Breast epithelium (tissue), 4 donors: ENCODE results near the gene TBXAS1. TPM values are rescaled to one million over a fixed set of nuclear protein-coding genes. Genes with fewer than 3 reads are reported as not detected.

ENCODE experiments used
- DNase-seq, 2 donors: peaks; one replicate each; pipeline ENCODE4 v3.0.0-alpha.2; 2019; ENCODE audit warnings: low spot score in 2 of 2
- H3K27ac ChIP-seq, 2 donors: fragments of 200-600 bp; sonication (generic) in 1 of 2; one replicate each; pipeline ENCODE4 v1.5.1; 2016 to 2019; ENCODE audit warnings: mild to moderate bottlenecking in 1 of 2
- H3K27me3 ChIP-seq, 2 donors: fragments of 200-600 bp; sonication (generic) in 1 of 2; one replicate each; pipeline versions ENCODE4 v1.5.1 to v1.6.0; 2017 to 2019; ENCODE audit warnings: control low read depth in 1 of 2, mild to moderate bottlenecking in 1 of 2
- H3K36me3 ChIP-seq: fragments of 200-600 bp; one replicate; pipeline ENCODE4 v1.5.1; 2019
- H3K4me1 ChIP-seq, 2 donors: fragments of 200-600 bp; sonication (generic); one replicate each; pipeline ENCODE4 v1.5.1; 2016 to 2019; ENCODE audit warnings: control low read depth in 1 of 2
- H3K4me3 ChIP-seq, 3 donors: fragments of 200-600 bp; sonication (generic); 1 replicate in 2 of 3; 2 replicates in 1 of 3; pipeline ENCODE4 v1.5.1; 2016 to 2019; ENCODE audit warnings: mild to moderate bottlenecking in 3 of 3, moderate library complexity in 2 of 3
- H3K9me3 ChIP-seq, 2 donors: fragments of 200-600 bp; sonication (generic) in 1 of 2; one replicate each; pipeline ENCODE4 v1.5.1; 2016 to 2019; ENCODE audit warnings: control low read depth in 1 of 2
- CTCF ChIP-seq, 3 donors: fragments of 450-650 bp; IDR thresholded peaks; one replicate each; pipeline ENCODE4 v1.5.1; 2016 to 2017; ENCODE audit warnings: antibody characterized with exemption in 3 of 3, mild to moderate bottlenecking in 3 of 3, moderate library complexity in 3 of 3
- POLR2A ChIP-seq: fragments of 450-650 bp; IDR thresholded peaks from one replicate; pipeline ENCODE4 v1.6.1; 2016; ENCODE audit warnings: antibody characterized with exemption, mild to moderate bottlenecking, moderate library complexity
- POLR2AphosphoS5 ChIP-seq, 3 donors: sonication (generic); formaldehyde crosslinking; IDR thresholded peaks; one replicate each; pipeline ENCODE4 v1.6.1; 2017; ENCODE audit warnings: antibody characterized with exemption in 3 of 3
- intact Hi-C: fragments of 100-400 bp; cut with DNase I; formaldehyde crosslinking; loops from one replicate; pipeline ENCODE4 v1.15.1; 2023; ENCODE audit warnings: low total_unique reads
- total RNA-seq, 3 donors: library from RNA; depleted of rRNA; stranded (reverse); fragments of >200 nt; gene quantifications; one replicate each; pipeline ENCODE4 v1.1.0, GENCODE V29; 2016

The TBXAS1 gene
- total RNA-seq, 3 donors from 2014 or later = 17.7 to 59.8 (median 17.9) TPM

DNA sequence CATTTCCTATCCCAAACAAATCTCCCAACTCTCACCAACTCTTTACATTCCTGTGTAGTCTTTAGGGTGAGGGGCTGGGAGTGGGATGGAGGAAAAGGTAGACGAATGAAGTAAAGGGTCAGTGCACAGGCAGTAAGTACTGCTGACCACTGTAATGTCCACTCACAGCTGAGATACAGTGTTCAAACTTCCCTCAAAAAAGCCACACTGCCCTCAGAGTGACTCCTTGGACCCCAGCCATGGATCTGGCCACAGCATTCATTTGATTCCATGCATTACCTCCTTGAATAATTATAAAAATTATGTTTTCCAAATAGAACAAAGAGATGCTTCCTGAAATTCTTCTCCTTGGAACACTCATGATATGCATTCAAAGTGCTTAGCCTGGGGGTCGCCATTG, 31.5 kb upstream of the TBXAS1 start:
- no peaks in the 10 kb centered on the region for H3K36me3 ChIP-seq
- no peak for DNase-seq
- no peaks in the 10 kb centered on the region for H3K27me3 ChIP-seq
- intact Hi-C loops = no loop called here
- no peak overlapping the region for H3K4me3 ChIP-seq
- no peaks in the 10 kb centered on the region for H3K9me3 ChIP-seq
- H3K27ac ChIP-seq = no peak overlapping the region
- H3K4me1 ChIP-seq = no peaks in the 10 kb centered on the region
- no peak for TF ChIP-seq POLR2AphosphoS5 (IDR thresholded peaks at IDR 0.05)
- TF ChIP-seq CTCF (IDR thresholded peaks at IDR 0.05) = no peak
- no peak for TF ChIP-seq POLR2A

DNA sequence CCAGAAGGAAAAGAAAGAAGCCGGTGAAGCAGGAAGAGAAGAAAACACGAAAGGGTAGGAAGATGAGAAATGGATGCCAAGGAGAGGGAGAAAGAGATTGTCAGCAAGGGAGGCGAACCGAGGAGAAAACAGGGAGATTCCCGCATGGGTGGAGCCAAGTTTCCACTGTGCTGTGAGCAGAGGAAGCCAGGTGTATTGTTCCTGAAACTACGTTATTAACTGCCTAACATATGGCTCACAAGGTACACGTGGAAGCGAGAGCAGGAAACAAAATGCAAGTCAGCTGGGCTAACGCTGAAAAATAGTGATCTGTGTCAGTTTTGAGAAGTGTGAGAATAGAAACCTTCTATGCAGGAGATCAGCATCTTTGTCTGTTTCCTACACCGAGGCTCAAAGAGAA, 30.8 kb upstream of the TBXAS1 start:
- Histone ChIP-seq H3K27me3 (no peaks in the 10 kb centered on the region), H3K4me1 (no peaks in the 10 kb centered on the region), H3K36me3 (no peaks in the 10 kb centered on the region), H3K4me3 (peak overlapping the region in 1 of 3 donors; percentile 16), H3K27ac (no peak overlapping the region), H3K9me3 (no peaks in the 10 kb centered on the region)
- intact Hi-C loops = no loop called here
- DNase-seq = no peak
- TF ChIP-seq POLR2AphosphoS5 (IDR thresholded peaks at IDR 0.05) = no peak
- TF ChIP-seq POLR2A = no peak
- TF ChIP-seq CTCF (IDR thresholded peaks at IDR 0.05) = no peak

GRCh38 chr7:139798892-139799291, 30.2 kb upstream of the TBXAS1 start:
- intact Hi-C loops = no loop called here
- TF ChIP-seq POLR2A (no peak), POLR2AphosphoS5 (IDR thresholded peaks at IDR 0.05) (no peak), CTCF (IDR thresholded peaks at IDR 0.05) (no peak)
- Histone ChIP-seq H3K9me3 (peaks cover 0 to 5% of the 10 kb centered on the region in 2 donors), H3K27ac (no peak overlapping the region), H3K27me3 (no peaks in the 10 kb centered on the region), H3K36me3 (no peaks in the 10 kb centered on the region), H3K4me1 (no peaks in the 10 kb centered on the region), H3K4me3 (no peak overlapping the region)
- no peak for DNase-seq

GRCh38 chr7:139799586-139799985, 29.5 kb upstream of the TBXAS1 start:
- Histone ChIP-seq H3K9me3 (peaks cover 0 to 5% of the 10 kb centered on the region in 2 donors), H3K4me1 (no peaks in the 10 kb centered on the region), H3K27me3 (no peaks in the 10 kb centered on the region), H3K27ac (no peak overlapping the region), H3K4me3 (no peak overlapping the region), H3K36me3 (no peaks in the 10 kb centered on the region)
- DNase-seq = no peak
- no peak for TF ChIP-seq POLR2A
- no peak for TF ChIP-seq CTCF (IDR thresholded peaks at IDR 0.05)
- no peak for TF ChIP-seq POLR2AphosphoS5 (IDR thresholded peaks at IDR 0.05)
- intact Hi-C loops = no loop called here

GRCh38 chr7:139804571-139804970, 24.5 kb upstream of the TBXAS1 start:
- no peaks in the 10 kb centered on the region for H3K27me3 ChIP-seq
- H3K4me3 ChIP-seq = no peak overlapping the region
- TF ChIP-seq POLR2A = no peak
- no peak for TF ChIP-seq CTCF (IDR thresholded peaks at IDR 0.05)
- TF ChIP-seq POLR2AphosphoS5 (IDR thresholded peaks at IDR 0.05) = no peak
- H3K36me3 ChIP-seq = no peaks in the 10 kb centered on the region
- DNase-seq = no peak
- no peak overlapping the region for H3K27ac ChIP-seq
- intact Hi-C loops = no loop called here
- no peaks in the 10 kb centered on the region for H3K4me1 ChIP-seq
- peaks cover 0 to 5% of the 10 kb centered on the region in 2 donors for H3K9me3 ChIP-seq
